Measurements from ENCODE around the gene SPG7.

The SPG7 gene

DNA sequence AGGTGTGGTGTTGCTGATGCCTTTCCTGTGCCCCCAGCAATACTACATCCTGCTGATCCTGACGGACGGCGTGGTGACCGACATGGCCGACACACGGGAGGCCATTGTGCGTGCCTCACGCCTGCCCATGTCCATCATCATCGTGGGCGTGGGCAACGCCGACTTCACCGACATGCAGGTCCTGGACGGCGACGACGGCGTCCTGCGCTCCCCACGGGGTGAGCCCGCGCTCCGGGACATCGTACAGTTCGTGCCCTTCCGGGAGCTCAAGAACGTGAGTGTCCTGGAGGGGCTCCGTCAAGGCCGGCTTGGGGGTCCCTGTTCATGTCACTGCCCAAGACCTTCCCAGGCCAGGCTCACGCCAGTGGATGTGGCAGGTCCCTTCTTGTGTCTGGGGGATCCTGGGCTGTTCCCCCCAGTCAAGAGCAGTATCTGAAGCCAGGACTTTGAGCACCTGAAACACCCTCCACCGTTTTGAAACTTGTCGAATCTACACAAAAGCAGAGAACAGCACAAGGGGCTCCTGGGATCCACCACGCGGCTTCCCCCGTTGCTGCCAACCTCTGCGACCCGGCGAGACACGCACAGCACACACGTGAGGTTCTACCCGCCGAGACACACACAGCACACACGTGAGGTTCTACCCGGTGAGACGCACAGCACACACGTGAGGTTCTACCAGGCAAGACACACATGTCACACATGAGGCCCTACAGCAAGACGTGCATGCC lies 87.3 kb downstream of the SPG7 start:
- TF ChIP-seq, protein P1, sequence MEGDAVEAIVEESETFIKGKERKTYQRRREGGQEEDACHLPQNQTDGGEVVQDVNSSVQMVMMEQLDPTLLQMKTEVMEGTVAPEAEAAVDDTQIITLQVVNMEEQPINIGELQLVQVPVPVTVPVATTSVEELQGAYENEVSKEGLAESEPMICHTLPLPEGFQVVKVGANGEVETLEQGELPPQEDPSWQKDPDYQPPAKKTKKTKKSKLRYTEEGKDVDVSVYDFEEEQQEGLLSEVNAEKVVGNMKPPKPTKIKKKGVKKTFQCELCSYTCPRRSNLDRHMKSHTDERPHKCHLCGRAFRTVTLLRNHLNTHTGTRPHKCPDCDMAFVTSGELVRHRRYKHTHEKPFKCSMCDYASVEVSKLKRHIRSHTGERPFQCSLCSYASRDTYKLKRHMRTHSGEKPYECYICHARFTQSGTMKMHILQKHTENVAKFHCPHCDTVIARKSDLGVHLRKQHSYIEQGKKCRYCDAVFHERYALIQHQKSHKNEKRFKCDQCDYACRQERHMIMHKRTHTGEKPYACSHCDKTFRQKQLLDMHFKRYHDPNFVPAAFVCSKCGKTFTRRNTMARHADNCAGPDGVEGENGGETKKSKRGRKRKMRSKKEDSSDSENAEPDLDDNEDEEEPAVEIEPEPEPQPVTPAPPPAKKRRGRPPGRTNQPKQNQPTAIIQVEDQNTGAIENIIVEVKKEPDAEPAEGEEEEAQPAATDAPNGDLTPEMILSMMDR (IDR thresholded peaks at IDR 0.05; ENCODE audit: low read depth, low read length, missing control alignments), result no peak

DNA sequence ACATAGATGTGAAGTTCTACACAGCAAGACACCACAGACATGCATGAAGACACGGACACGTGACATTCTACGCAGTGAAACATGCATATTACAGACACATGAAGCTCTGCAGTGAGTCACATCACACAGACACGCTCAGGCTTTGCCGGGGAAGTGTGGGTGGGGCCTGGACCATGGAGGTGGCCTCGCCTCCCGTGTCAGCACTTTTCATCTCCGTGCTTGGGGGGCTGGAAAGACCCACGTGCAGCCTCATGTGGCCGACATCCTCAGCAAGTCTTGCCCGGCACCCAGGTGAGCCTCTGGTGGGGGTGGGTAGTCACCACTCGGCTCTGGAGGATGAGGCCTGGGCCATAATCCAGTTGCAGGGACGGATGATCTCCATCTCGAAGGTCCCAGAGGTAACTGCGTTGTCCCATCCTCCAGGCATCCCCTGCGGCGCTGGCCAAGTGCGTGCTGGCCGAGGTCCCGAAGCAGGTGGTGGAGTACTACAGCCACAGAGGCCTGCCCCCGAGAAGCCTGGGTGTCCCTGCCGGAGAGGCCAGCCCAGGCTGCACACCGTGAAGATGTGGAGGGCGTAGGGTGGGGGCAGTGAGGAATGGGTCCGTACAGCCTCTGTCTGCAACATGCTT lies 88.0 kb downstream of the SPG7 start:
- DNase-seq, result no peak
- Histone ChIP-seq H3K27ac (no peak overlapping the region), H3K27me3 (replicated peaks) (no peaks in the 10 kb centered on the region), H3K4me3 (ENCODE audit: low read depth, low read length) (no peak overlapping the region), H3K36me3 (replicated peaks) (no peaks in the 10 kb centered on the region)
- in situ Hi-C loops (cut with HindIII; ENCODE audit: low pct_ligation_motif_present, low sequenced_read_pairs), result no loop called here
- TF ChIP-seq, protein P1 (IDR thresholded peaks at IDR 0.05; ENCODE audit: low read depth, low read length, missing control alignments), result no peak

More for the DNA sequence above, 87.3 kb downstream of the SPG7 start:
- no peak overlapping the region for H3K27ac ChIP-seq
- no peaks in the 10 kb centered on the region for H3K27me3 ChIP-seq (replicated peaks)
- no peak for DNase-seq
- in situ Hi-C loops (cut with HindIII; ENCODE audit: low pct_ligation_motif_present, low sequenced_read_pairs), result no loop called here
- H3K4me3 ChIP-seq (ENCODE audit: low read depth, low read length), result no peak overlapping the region
- no peaks in the 10 kb centered on the region for H3K36me3 ChIP-seq (replicated peaks)

DNA sequence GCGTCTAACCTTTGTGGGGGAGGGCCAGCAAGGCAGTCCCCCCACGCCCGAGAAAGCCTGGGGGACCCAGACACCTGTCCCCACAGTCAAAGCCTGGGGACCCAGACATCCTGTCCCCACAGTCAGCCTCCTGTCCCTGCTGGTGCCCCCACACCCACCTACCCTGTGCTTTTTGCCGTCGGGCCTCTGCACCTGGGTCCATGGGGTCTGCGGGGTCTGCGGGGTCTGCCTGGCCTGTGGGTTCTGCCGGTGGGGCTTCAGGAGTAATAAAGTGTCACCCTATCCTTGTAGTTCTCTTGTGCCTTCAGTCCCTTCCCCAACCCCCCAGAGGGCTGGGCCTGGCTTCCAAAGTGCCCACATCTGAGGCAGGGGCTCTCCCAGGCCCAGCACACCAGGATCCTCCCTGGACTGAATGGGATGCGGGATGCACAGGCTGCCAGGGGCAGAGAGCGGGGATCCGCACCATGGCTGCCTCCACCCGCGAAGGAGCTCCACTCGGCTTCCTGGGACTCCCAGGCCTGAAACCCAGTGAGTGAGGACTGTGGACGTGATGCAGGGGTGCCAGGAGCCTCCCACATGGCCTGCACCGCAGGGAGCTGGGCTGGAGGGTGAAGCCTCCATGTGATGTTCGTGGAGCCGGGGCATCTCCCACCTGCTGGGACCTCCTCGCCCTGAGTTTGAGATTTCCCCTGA lies 88.9 kb downstream of the SPG7 start:
- TF ChIP-seq, protein P1 (IDR thresholded peaks at IDR 0.05; ENCODE audit: low read depth, low read length, missing control alignments), result no peak
- Histone ChIP-seq H3K4me3 (ENCODE audit: low read depth, low read length) (no peak overlapping the region), H3K27ac (no peak overlapping the region), H3K36me3 (replicated peaks) (no peaks in the 10 kb centered on the region), H3K27me3 (replicated peaks) (no peaks in the 10 kb centered on the region)
- in situ Hi-C loops (cut with HindIII; ENCODE audit: low pct_ligation_motif_present, low sequenced_read_pairs), result no loop called here
- DNase-seq, result no peak

DNA sequence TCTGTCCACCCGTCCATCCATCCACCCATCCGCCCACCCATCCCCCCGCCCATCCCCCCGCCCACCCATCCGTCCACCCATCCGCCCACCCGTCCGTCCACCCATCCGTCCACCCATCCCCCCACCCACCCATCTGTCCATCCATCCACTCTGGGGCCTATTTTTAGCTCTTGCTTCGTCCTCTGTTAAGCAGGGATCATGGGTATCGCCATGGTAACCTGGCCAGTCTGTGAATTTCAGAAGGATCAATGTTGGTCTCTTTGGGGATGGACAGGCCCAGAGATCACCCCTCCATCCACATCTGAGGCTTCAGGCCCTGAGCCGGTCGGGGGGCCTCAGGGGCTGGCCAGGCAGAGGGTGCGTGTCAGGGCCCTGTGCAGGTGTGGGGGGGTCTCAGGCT lies 90.0 kb downstream of the SPG7 start:
- peak; percentile 73 for DNase-seq
- TF ChIP-seq, protein P1 (IDR thresholded peaks at IDR 0.05; ENCODE audit: low read depth, low read length, missing control alignments), result no peak
- Histone ChIP-seq H3K27me3 (replicated peaks) (no peaks in the 10 kb centered on the region), H3K36me3 (replicated peaks) (no peaks in the 10 kb centered on the region), H3K27ac (no peak overlapping the region), H3K4me3 (ENCODE audit: low read depth, low read length) (no peak overlapping the region)
- in situ Hi-C loops (cut with HindIII; ENCODE audit: low pct_ligation_motif_present, low sequenced_read_pairs), result no loop called here

DNA sequence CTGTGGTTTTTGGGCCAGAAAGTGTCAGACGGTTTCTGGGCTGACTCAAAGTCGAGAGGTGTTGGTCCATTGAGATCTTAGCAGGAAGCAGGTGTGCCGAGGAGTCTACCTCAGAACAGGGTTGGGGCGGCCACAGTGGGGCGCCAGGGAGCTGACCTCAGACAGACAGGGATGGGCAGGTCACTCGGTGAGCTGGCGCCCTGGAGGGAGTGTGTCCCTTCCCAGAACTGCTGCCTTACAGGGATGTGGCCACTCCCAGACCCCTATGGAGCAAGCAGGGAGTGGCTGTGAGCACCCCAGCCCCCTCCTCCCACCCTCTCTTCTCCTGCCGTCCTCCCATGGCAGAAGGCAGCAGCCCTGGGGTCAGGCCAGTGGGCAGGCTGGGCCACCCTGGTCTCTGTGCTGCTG lies 91.3 kb downstream of the SPG7 start:
- Histone ChIP-seq H3K27me3 (replicated peaks) (no peaks in the 10 kb centered on the region), H3K4me3 (ENCODE audit: low read depth, low read length) (no peak overlapping the region), H3K36me3 (replicated peaks) (no peaks in the 10 kb centered on the region), H3K27ac (no peak overlapping the region)
- DNase-seq, result no peak
- in situ Hi-C loops (cut with HindIII; ENCODE audit: low pct_ligation_motif_present, low sequenced_read_pairs), result no loop called here
- TF ChIP-seq, protein P1 (IDR thresholded peaks at IDR 0.05; ENCODE audit: low read depth, low read length, missing control alignments), result peak; percentile 56
